LNCaP clone FGC (cell line): ENCODE data around the gene KRTAP10-2.
"Not testable (repeated sequence)": the region's sequence is repeated elsewhere in the genome, so short reads cannot be mapped to it uniquely, and the experiment has no call there.

Experiments used
- DNase-seq: peaks from one replicate; pipeline ENCODE4 v3.0.0-alpha.2; 2011; ENCODE audit warnings: low read depth
- H3K4me3 ChIP-seq: 2 replicates; pipeline ENCODE4 v1.5.1; 2011; ENCODE audit warnings: mild to moderate bottlenecking, low read depth, low read length, control low read depth
- TF ChIP-seq, protein P1 (sequence below): IDR thresholded peaks from 2 replicates; pipeline ENCODE4 v1.5.1; 2012; ENCODE audit warnings: mild to moderate bottlenecking; ENCODE audit not compliant: control insufficient read depth, insufficient read depth; ENCODE audit errors: extremely low read depth

The KRTAP10-2 gene

DNA sequence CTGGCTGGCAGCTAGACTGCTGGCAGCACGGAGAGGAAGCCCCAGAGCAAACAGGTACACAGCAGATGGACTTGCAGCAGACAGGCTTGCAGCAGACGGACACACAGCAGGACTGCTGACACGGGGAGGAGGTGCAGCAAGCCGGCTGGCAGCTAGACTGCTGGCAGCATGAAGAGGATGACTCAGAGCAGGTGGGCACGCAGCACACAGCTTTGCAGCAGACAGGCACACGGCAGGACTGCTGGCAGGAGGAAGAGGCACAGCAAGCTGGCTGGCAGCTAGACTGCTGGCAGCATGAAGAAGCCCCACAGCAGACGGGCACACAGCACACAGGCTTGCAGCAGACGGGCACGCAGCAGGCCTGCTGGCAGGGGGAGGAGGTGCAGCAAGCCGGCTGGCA lies 498 bp downstream of the KRTAP10-2 start:
- H3K4me3 ChIP-seq, result no peak overlapping the region
- DNase-seq, result no peak
- TF ChIP-seq, protein P1, sequence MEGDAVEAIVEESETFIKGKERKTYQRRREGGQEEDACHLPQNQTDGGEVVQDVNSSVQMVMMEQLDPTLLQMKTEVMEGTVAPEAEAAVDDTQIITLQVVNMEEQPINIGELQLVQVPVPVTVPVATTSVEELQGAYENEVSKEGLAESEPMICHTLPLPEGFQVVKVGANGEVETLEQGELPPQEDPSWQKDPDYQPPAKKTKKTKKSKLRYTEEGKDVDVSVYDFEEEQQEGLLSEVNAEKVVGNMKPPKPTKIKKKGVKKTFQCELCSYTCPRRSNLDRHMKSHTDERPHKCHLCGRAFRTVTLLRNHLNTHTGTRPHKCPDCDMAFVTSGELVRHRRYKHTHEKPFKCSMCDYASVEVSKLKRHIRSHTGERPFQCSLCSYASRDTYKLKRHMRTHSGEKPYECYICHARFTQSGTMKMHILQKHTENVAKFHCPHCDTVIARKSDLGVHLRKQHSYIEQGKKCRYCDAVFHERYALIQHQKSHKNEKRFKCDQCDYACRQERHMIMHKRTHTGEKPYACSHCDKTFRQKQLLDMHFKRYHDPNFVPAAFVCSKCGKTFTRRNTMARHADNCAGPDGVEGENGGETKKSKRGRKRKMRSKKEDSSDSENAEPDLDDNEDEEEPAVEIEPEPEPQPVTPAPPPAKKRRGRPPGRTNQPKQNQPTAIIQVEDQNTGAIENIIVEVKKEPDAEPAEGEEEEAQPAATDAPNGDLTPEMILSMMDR, result no peak

DNA sequence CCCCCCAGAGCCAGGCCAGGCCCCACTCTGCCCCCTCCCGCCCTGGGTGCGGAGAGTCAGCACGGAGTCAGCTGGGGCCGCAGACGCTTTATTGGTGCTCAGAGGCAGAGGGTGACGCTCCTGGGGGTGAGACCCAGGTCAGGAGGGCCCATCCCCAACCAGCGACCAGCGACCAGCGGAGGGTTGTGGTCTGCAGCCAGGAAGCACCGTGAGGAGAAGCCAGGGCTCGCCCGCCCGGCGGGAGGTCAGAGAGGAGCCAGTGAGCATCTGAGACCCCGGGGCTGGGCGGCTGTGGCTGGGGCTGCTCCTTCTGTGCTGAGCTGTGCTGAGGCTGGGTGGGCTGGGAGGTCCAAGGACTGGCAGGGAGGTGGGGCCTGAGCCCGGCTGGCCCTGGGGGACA lies 1.0 kb downstream of the KRTAP10-2 start:
- DNase-seq, H3K4me3 ChIP-seq: not testable (repeated sequence)

- TF ChIP-seq, protein P1, result no peak
- DNase-seq, result no peak
- no peak overlapping the region for H3K4me3 ChIP-seq
Measured at GRCh38 chr21:44549525-44550211, 1.6 kb downstream of the KRTAP10-2 start.

- H3K4me3 ChIP-seq, result no peak overlapping the region
- TF ChIP-seq, protein P1, result no peak
- no peak for DNase-seq
Measured at GRCh38 chr21:44548922-44549321, 2.4 kb downstream of the KRTAP10-2 start.

DNA sequence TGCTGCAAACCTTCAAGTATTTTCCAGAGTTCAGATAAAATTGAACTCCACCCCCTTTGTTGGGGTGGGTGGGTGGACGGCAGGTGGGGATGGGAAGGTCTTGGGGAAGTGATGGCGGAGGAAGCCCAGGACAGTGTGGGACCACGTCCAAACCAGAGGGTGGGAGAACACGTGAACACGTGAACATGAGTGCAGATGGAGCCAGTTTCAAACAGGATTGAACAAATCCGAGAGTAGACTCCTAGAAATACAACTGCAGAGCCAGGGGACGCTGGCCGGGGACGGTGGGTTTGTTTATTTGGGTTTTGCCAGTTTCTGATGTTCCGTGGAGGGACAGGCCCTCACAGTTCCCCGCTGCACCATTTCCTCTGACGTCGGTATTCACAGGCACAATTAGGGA lies 2.9 kb downstream of the KRTAP10-2 start:
- no peak overlapping the region for H3K4me3 ChIP-seq
- TF ChIP-seq, protein P1, result no peak
- DNase-seq, result no peak

- no peak for DNase-seq
- TF ChIP-seq, protein P1, result no peak
- H3K4me3 ChIP-seq, result no peak overlapping the region
Measured at GRCh38 chr21:44547656-44548331, 3.5 kb downstream of the KRTAP10-2 start.

DNA sequence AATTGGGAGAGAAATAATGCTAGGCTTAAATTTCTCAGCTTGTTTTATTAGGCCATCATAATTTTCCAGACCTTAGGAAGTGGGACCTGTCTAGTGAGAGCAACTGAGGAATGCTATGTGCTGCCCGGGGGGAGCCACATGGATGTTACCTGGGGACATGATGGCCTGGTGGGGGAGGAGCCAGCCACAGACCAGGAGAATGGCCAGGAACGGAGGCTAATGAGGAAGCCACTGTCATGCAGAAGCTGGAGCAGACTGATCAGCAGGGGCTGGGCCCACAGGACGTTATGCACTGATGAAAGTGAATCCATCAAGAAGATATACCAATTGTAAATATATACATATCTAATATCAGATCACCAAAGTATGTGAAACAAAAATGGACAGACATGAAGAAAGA lies 6.7 kb downstream of the KRTAP10-2 start:
- DNase-seq, result no peak
- TF ChIP-seq, protein P1, result no peak
- H3K4me3 ChIP-seq, result no peak overlapping the region
